Heart right ventricle (tissue), 16 donors: ENCODE measurements around the gene KRT6C. TPM values are rescaled to one million over a fixed set of nuclear protein-coding genes. Genes with fewer than 3 reads are reported as not detected.

Experiments used
- ATAC-seq, 8 donors: fragments of 200-7000 bp; cut with Tn5 transposase; one replicate each; pipeline ENCODE4 v1.9.1; 2020; ENCODE audit warnings: mild to moderate bottlenecking in 8 of 8, moderate library complexity in 8 of 8, moderate number of reproducible peaks in 1 of 8
- DNase-seq, 2 donors: peaks; one replicate each; pipeline ENCODE4 v3.0.0-alpha.2; 2020
- H3K27ac ChIP-seq, 10 donors: fragments of 200-600 bp; sonication (generic) in 2 of 10; one replicate each; pipeline versions ENCODE4 v1.5.0 to v1.8.0; 2020 to 2022; ENCODE audit warnings: mild to moderate bottlenecking in 3 of 10
- H3K27me3 ChIP-seq, 7 donors: fragments of 200-600 bp; one replicate each; pipeline ENCODE4 v1.8.0; 2021 to 2022; ENCODE audit warnings: mild to moderate bottlenecking in 2 of 7
- H3K36me3 ChIP-seq, 9 donors: fragments of 200-600 bp; sonication (generic) in 1 of 9; one replicate each; pipeline versions ENCODE4 v1.5.0 to v1.8.0; 2020 to 2022; ENCODE audit warnings: mild to moderate bottlenecking in 2 of 9
- H3K4me1 ChIP-seq, 9 donors: fragments of 200-600 bp; sonication (generic) in 1 of 9; one replicate each; pipeline versions ENCODE4 v1.5.0 to v1.8.0; 2020 to 2022; ENCODE audit warnings: mild to moderate bottlenecking in 4 of 9
- H3K4me3 ChIP-seq, 10 donors: fragments of 200-600 bp; sonication (generic) in 2 of 10; one replicate each; pipeline versions ENCODE4 v1.5.0 to v1.8.0; 2020 to 2022; ENCODE audit warnings: mild to moderate bottlenecking in 7 of 10, moderate library complexity in 2 of 10
- H3K9me3 ChIP-seq, 11 donors: fragments of 200-600 bp in 10 of 11; sonication (generic) in 2 of 11; one replicate each; pipeline versions ENCODE4 v1.5.0 to v1.8.0; 2013 to 2022; ENCODE audit warnings: mild to moderate bottlenecking in 2 of 11, control low read depth in 1 of 11, moderate library complexity in 1 of 11
- WGBS, 2 donors: extraction: QIAGEN DNeasy Blood & Tissue Kit; methylation state at CpG; one replicate each; pipeline ENCODE4 v1.1.7; 2013; ENCODE audit warnings: inconsistent platforms in 1 of 2; 5-methylcytosine and 5-hydroxymethylcytosine counted together
- intact Hi-C, 10 donors: fragments of 100-400 bp; cut with DNase I; formaldehyde crosslinking; loops; one replicate each; pipeline versions ENCODE4 v1.11.1 to v1.14.2; 2022
- polyA plus RNA-seq, 2 donors: library from polyadenylated mRNA; stranded (reverse); fragments of 200-250 nt; gene quantifications; one replicate each; pipeline ENCODE4 v1.2.3, GENCODE V29; 2013
- total RNA-seq, 10 donors: library from RNA; stranded (reverse); fragmentation: NEBNext Ultra II Directional in 3 of 10; extraction: Animal tissue kit (Norgen Biotek cat#: 25700) in 3 of 10; gene quantifications; one replicate each; pipeline versions ENCODE4 v1.2.1 to v1.2.4, GENCODE V29; 2021 to 2023
- TF ChIP-seq, protein P1 (sequence below), 9 donors: fragments of 200-600 bp; sonication (generic) in 2 of 9; IDR thresholded peaks; one replicate each; pipeline versions ENCODE4 v1.5.0 to v1.8.0; 2021 to 2022; ENCODE audit warnings: antibody characterized with exemption in 9 of 9, mild to moderate bottlenecking in 5 of 9, moderate library complexity in 1 of 9
- donor health status: Arrhythmogenic right ventricular cardiomyopathy.
- donor health status: ischemic (EF 13 %, LVEDD 7.1; RV severe dilation, severe dysfunction).
- donor health status: healthy with polysubstance abuse.
- donor health status: DM: no; HTN: yes; CAD: no.
- donor health status: DM: no; HTN: no; CAD: no.
- donor health status: ischemic (EF 25% LVEDD 6.9; RV normal size, moderate dysfunction).
- donor health status: ischemic (EF 25% LVEDD 5.7; RV mildly dilated, moderate dysfunction).
- donor health status: healthy.
- donor health status: DM: yes; HTN: yes; CAD: no.
- donor health status: Ischemic cardiomyopathy.
- donor health status: ischemic (EF 35%, LVEDD 5.7; RV mildly dilated, moderate dysfunction).
- donor health status: nonischemic (EF 11% LVEDD 7.7; RV severe dilation, severe dysfunction).
- donor health status: DM: yes; HTN: yes; CAD: no.
- donor health status: PGD.
- donor health status: ischemic (EF 29% LVEDD 5.4; RV normal size, mild dysfunction).
- donor health status: nonischemic (EF 23%, LVEDD 6.1; RV moderate dilation, normal function).

Gene KRT6C
- total and polyA plus RNA-seq, 12 donors, result 0.06 TPM; not detected in 11

DNA sequence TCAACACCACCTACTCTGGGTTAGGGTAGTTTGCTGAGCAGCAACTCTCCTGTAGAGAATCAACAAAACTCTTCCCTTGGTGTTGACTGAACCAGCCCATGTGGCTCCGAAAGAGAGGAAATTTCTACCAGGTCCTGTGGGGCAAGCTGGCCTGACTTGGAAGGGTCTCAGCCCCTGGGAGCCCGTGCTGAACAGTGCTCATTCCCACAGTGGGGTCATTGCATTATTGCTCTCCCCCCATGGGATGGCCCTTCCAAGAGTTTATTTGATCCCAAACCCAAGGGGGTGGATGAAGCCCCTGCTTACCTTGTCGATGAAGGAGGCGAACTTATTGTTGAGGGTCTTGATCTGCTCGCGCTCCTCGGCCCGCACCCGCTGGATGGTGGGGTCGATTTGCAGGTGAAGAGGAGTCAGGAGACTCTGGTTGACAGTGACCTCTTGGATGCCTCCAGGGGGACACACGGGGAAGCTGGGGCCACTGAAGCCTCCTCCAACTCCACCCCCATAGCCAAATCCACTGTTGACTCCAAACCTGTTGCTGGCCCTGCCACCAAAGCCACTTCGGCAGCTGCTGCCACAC is 40.0 kb downstream of the KRT6C start:
- Histone ChIP-seq H3K36me3 (no peaks in the 10 kb centered on the region), H3K4me3 (no peak overlapping the region), H3K4me1 (peaks cover 0 to 4% (median 0%) of the 10 kb centered on the region in 9 donors), H3K27me3 (peaks cover 0 to 49% (median 34%) of the 10 kb centered on the region in 7 donors), H3K9me3 (no peaks in the 10 kb centered on the region), H3K27ac (no peak overlapping the region)
- TF ChIP-seq, protein P1, sequence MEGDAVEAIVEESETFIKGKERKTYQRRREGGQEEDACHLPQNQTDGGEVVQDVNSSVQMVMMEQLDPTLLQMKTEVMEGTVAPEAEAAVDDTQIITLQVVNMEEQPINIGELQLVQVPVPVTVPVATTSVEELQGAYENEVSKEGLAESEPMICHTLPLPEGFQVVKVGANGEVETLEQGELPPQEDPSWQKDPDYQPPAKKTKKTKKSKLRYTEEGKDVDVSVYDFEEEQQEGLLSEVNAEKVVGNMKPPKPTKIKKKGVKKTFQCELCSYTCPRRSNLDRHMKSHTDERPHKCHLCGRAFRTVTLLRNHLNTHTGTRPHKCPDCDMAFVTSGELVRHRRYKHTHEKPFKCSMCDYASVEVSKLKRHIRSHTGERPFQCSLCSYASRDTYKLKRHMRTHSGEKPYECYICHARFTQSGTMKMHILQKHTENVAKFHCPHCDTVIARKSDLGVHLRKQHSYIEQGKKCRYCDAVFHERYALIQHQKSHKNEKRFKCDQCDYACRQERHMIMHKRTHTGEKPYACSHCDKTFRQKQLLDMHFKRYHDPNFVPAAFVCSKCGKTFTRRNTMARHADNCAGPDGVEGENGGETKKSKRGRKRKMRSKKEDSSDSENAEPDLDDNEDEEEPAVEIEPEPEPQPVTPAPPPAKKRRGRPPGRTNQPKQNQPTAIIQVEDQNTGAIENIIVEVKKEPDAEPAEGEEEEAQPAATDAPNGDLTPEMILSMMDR (IDR thresholded peaks at IDR 0.05), result no peak
- WGBS, 2 donors, result 90 to 96% methylated on average over 12 of the region's 12 CpGs
- intact Hi-C loops, result no loop called here
- DNase-seq (no peak), ATAC-seq (no peak)

DNA sequence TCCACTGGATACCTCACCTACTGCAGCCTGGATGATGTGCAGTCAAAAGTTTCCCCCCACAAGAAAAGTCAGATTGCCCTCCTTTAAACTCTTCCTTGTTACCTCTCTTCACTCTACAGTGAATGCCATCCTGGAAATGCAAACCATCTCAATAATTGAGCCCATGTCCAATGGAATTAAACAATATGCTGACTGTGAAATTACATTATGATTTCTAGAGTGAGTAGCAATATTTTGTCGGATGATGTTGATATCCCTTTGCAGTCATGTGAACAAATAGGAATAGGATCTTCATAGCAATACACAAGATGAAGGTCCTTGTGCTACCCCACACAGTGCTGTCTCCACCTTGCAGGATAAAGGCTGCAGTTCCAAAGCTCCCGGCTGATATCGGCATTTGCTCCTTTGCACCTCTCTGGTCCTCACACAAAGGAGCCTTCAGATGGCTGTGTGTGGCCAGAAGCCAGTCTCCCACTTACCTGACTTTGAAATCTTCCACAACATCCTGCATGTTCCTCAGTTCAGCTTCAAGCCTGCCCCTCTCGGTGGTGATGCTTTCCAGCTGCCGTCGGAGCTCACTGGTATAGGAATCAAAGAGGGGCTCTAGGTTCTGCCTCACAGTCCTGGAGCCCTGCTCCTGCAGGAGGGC is 40.9 kb downstream of the KRT6C start:
- Histone ChIP-seq H3K4me1 (peaks cover 0 to 4% (median 0%) of the 10 kb centered on the region in 9 donors), H3K36me3 (no peaks in the 10 kb centered on the region), H3K4me3 (no peak overlapping the region), H3K27ac (no peak overlapping the region), H3K27me3 (peaks cover 0 to 55% (median 34%) of the 10 kb centered on the region in 7 donors), H3K9me3 (no peaks in the 10 kb centered on the region)
- TF ChIP-seq, protein P1 (IDR thresholded peaks at IDR 0.05), result no peak
- ATAC-seq, result no peak
- intact Hi-C loops, result no loop called here
- no peak for DNase-seq
- WGBS, 2 donors, result 74 to 83% methylated on average over 6 of the region's 6 CpGs

DNA sequence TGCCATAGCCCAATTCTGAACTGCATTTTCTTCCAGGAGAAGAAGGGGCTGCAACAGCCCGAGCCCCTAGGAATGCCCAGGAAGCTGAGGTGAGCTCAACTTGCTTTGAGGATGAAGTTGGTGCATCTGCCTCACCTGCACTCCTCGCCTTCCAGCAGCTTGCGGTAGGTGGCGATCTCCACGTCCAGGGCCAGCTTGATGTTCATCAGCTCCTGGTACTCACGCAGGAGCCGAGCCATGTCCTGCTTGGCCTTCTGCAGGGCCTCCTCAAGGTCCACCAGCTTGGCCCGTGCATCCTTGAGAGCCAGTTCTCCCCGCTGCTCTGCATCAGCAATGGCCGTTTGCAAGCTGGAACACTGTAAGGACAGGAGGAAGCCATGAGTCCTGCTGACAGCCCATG is 45.5 kb downstream of the KRT6C start:
- Histone ChIP-seq H3K4me1 (peaks cover 0 to 8% (median 0%) of the 10 kb centered on the region in 9 donors), H3K36me3 (no peaks in the 10 kb centered on the region), H3K9me3 (no peaks in the 10 kb centered on the region), H3K27me3 (peaks cover 0 to 40% (median 25%) of the 10 kb centered on the region in 7 donors), H3K27ac (no peak overlapping the region), H3K4me3 (no peak overlapping the region)
- ATAC-seq (no peak), DNase-seq (no peak)
- WGBS, 2 donors, result 85 to 88% methylated on average over 10 of the region's 10 CpGs
- intact Hi-C loops, result no loop called here
- TF ChIP-seq, protein P1 (IDR thresholded peaks at IDR 0.05), result no peak

DNA sequence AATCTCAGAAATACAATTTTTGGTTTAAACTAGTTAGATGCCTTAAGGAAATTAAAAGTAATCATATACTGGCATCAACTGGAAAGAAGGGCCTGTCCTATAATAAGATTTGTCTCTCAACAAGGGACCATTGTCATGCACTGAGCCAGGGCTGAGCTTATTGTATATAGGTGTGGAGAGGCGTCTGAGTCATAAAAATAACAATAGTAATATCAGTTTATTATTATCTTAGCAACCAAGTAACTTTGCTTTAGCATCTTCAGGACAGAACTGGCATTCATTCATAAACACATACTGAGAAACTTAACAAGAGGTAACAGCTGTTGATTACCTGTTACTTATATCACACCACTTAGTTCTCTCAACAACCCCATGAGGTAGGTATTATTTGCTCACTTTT is 46.5 kb downstream of the KRT6C start:
- ATAC-seq (no peak), DNase-seq (no peak)
- TF ChIP-seq, protein P1 (IDR thresholded peaks at IDR 0.05), result no peak
- H3K27ac ChIP-seq, result no peak overlapping the region
- no peak overlapping the region for H3K4me3 ChIP-seq
- H3K27me3 ChIP-seq, result peaks cover 0 to 37% (median 17%) of the 10 kb centered on the region in 7 donors
- peaks cover 0 to 8% (median 0%) of the 10 kb centered on the region in 9 donors for H3K4me1 ChIP-seq
- no peaks in the 10 kb centered on the region for H3K36me3 ChIP-seq
- intact Hi-C loops, result no loop called here
- WGBS, 2 donors, result 79 to 97% methylated on average over 1 of the region's 1 CpG
- H3K9me3 ChIP-seq, result no peaks in the 10 kb centered on the region
